Endothelial cell of umbilical vein (primary cell): ENCODE results near the gene DSG2.

Source experiments
- EZH2 ChIP-seq: IDR thresholded peaks from 2 replicates; pipeline ENCODE4 v1.6.1; 2012; ENCODE audit warnings: borderline replicate concordance, low read depth, mild to moderate bottlenecking, moderate library complexity, low read length, inconsistent platforms; ENCODE audit not compliant: severe bottlenecking
- FOS ChIP-seq: IDR thresholded peaks from 2 replicates; pipeline ENCODE4 v1.6.1; 2011; ENCODE audit warnings: mild to moderate bottlenecking, low read length, moderate library complexity, borderline replicate concordance; ENCODE audit not compliant: insufficient read depth
- MAX ChIP-seq: IDR thresholded peaks from 2 replicates; pipeline ENCODE4 v1.6.1; 2011; ENCODE audit not compliant: insufficient read depth, insufficient read length
- MYC ChIP-seq: IDR thresholded peaks from one replicate; pipeline ENCODE4 v1.6.1; 2011; ENCODE audit warnings: mild to moderate bottlenecking, low read depth, low read length
- POLR2A ChIP-seq: IDR thresholded peaks from 2 replicates; pipeline ENCODE4 v1.6.1; 2012; ENCODE audit warnings: low read depth, mild to moderate bottlenecking, control low read depth, low read length
- POLR2AphosphoS5 ChIP-seq: IDR thresholded peaks from 2 replicates; pipeline ENCODE4 v1.6.1; 2012; ENCODE audit warnings: low read depth, mild to moderate bottlenecking, control low read depth, low read length, moderate library complexity; ENCODE audit not compliant: insufficient read depth
- TF ChIP-seq, protein P1 (sequence below), 2 donors: IDR thresholded peaks; 1 replicate in 1 of 2; 2 replicates in 1 of 2; pipeline ENCODE4 v1.5.1; 2011; ENCODE audit warnings: low read length in 2 of 2, mild to moderate bottlenecking in 2 of 2, moderate library complexity in 2 of 2, control low read depth in 1 of 2, inconsistent platforms in 1 of 2, low read depth in 1 of 2; ENCODE audit not compliant: insufficient read depth in 1 of 2; ENCODE audit errors: extremely low read depth in 1 of 2

GRCh38 chr18:31492671-31493070, 5.3 kb upstream of the DSG2 start:
- TF ChIP-seq, protein P1, sequence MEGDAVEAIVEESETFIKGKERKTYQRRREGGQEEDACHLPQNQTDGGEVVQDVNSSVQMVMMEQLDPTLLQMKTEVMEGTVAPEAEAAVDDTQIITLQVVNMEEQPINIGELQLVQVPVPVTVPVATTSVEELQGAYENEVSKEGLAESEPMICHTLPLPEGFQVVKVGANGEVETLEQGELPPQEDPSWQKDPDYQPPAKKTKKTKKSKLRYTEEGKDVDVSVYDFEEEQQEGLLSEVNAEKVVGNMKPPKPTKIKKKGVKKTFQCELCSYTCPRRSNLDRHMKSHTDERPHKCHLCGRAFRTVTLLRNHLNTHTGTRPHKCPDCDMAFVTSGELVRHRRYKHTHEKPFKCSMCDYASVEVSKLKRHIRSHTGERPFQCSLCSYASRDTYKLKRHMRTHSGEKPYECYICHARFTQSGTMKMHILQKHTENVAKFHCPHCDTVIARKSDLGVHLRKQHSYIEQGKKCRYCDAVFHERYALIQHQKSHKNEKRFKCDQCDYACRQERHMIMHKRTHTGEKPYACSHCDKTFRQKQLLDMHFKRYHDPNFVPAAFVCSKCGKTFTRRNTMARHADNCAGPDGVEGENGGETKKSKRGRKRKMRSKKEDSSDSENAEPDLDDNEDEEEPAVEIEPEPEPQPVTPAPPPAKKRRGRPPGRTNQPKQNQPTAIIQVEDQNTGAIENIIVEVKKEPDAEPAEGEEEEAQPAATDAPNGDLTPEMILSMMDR (IDR thresholded peaks at IDR 0.05; ENCODE audit: extremely low read depth in 1 of 2, insufficient read depth in 1 of 2, low read depth in 1 of 2, low read length in 2 of 2): no peak
- TF ChIP-seq POLR2A (no peak), POLR2AphosphoS5 (no peak), EZH2 (no peak), MAX (no peak), MYC (no peak), FOS (no peak)
